GM19238 (cell line): ENCODE measurements around the gene FHDC1.

Source experiments
- DNase-seq: peaks from one replicate; pipeline ENCODE4 v3.0.0; 2011; ENCODE audit warnings: low spot score; ENCODE audit not compliant: insufficient read length

FHDC1 gene

DNA sequence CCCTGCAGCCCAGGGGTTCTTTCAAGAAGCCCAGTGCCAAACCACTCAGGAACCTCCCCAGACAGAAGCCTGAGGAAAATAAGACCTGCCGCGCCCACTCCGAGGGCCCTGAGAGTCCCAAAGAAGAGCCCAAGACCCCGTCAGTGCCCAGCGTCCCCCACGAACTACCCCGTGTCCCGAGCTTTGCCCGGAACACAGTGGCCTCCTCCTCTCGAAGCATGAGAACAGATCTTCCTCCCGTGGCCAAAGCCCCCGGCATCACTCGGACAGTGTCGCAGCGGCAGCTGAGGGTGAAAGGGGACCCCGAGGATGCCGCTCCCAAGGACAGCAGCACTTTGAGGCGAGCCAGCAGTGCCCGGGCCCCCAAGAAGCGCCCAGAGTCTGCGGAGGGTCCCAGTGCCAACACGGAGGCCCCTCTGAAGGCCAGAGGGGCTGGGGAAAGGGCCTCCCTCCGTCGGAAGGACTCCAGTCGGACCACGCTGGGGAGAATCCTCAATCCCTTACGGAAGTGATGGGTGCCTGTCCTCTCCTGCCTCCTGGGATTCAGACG is 40.2 kb downstream of the FHDC1 start:
- DNase-seq = no peak

DNA sequence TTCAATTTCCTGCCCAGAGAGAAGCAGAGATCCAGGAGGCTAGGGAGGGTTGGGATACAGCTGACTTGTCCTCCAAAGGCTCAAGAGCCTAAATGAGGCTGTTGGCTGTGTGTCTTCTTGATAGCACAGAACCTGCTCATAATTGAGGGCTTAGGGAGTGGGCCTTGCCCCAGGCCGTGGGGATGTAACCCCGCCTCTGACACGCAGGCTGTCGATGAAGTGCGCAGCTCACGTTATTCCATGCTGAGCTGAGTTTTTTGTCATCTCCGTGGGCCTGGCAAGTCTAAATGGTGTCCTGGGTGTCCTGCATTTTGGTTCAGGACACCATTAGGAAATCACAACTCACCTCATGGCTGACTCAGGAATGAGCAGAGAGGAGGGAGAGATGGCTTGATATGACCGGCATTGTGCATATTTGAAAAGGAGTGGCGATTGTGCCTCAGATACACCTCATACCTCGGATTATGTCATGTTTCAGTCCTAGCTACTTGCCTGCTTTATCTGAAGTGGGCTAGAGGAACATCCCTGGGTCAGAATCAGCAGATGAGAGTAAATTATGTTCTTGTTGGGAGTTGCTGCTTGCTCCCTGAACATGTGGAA is 43.7 kb downstream of the FHDC1 start:
- DNase-seq = no peak

DNA sequence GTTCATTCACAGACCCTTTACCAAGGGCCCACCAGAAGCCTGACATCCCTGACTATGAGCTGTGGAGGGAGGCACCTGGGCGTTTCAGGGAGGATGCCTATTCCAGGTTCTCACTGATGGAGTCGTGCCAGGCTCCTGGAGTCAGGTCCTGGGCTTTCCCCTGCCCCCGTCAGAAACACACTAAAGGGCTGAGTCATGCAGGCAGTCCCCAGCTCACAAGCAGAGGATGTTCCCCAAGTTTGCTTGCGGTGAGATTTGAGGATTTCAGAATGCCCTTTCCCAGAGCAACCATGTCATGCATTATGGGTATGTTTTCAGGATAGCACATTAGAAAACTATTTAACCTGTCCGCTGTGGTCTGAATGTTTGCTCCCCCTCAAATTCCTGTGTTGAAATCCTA is 45.2 kb downstream of the FHDC1 start:
- no peak for DNase-seq

DNA sequence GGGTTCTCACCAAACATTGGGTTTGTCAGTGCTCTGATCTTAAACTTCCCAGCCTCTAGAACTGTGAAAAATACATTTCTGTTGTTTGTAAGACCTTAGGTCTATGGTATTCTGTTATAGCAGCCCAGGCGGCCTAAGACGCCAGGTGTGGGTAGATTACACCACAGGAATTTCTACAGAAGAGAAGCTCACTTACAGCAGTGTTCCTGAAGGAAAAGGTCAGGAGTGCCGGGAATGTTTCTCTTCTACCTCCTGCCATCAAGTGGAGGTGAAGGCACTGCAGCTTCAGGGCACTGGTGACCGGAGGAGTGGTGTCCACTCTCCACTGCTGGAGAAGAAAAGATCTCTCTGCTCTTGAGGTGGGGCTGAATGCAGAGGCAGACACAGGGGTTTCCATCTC is 45.7 kb downstream of the FHDC1 start:
- no peak for DNase-seq

DNA sequence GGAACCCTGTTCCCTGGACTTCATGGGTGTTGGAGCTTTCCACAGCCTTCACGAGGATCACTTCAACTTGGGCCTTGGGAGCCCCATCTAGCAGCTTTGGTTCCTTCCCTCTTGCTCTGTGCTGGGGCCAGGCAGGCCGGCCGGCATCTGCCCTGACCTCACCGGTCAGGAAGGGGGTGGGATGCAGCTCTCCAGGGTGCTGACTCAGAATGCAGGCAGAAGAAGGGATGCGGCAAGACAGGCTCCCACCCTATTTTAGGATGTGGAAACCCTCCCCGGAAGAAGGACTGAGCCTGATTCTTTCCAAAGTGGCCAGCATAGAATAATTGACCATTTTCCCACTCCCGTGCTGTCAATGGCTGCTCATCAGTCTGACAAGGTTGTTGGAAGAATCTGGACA is 47.1 kb downstream of the FHDC1 start:
- no peak for DNase-seq

DNA sequence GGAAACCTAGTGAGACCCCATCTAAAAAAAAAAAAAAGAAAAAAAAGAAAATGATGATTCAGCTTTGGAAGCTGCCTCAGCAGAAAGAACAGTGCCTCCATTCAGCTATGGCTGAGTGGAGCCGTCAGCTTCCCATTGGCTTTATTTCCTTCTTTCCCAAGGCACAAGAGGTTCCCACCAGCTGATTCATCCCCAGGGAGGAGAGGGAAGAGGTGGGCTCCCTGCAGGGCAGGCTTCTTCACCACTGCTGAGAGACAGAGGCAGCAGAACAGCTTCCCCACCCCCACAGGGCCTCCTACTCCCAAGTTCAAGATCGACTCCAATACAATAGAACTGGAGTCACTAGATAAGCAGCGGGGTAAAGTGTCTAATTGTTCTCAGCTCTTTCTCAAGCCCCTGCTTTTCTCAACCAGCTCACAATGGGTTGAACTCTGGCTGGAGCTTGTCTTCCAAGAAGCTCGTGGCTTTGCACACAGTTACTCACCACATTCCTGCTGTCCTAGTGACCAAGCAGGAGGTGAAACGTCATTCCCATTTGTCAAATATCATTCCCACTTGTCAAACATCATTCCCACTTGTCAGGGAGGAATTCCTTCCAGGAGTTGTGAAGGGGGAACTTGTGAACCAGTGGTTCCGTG is 47.8 kb downstream of the FHDC1 start:
- no peak for DNase-seq

DNA sequence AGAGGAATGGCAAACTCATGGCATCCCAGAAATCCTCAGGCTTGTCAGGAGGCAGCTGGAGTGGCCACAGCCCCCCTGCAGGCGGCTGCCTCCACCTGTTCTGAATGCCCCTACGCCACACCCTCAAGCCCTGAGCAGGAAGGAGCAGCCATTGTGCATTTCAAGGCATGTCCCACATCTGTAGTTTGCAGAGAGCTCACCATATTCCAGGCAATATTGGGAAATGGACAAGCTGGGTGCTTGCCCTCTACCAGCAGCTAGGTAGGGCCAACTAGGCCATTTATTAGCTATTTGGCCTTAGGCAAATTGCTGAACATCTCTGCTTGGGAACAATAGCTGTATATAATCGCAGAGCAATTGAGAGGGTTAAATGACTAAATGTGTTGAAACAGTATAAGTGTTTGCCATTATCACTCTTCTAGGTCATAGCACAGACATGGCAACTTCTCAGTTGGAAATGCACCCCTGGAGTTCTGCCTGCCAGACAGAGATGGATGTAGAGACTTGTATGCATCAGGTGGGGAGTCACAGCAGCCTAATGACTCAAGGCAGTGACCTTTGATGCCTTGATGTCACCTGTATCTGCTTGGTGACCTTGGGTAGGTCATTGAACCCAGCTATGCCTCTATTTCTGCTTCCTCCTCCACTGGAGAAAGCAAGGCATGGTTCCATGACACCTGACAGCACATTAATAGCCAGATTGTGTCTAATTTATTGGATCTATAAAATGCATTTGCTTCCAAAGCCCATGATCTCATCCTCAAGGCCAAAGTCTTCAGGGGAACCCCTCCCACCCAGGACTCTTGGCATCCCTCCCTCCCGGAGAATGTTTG is 52.8 kb downstream of the FHDC1 start:
- no peak for DNase-seq

DNA sequence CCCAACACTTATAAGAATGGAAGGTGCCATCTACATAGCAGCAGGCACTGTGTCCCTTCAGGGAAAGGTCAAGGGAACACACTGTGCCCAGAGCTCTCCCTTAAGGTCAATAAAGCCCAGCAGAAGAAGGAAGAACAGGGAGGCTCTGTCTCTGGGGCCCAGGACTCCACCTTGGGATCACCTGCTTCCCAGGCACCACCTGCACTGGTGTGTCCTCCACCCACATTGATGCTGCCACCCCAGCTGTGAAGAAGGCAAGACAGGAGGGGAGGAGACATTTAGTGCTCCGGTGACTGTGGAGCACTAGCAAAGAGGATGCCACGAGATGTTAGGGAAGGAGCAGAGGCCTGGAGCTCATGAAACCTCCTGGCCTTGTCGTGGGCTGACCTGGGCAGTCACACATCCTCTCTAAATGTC is 53.4 kb downstream of the FHDC1 start:
- no peak for DNase-seq

DNA sequence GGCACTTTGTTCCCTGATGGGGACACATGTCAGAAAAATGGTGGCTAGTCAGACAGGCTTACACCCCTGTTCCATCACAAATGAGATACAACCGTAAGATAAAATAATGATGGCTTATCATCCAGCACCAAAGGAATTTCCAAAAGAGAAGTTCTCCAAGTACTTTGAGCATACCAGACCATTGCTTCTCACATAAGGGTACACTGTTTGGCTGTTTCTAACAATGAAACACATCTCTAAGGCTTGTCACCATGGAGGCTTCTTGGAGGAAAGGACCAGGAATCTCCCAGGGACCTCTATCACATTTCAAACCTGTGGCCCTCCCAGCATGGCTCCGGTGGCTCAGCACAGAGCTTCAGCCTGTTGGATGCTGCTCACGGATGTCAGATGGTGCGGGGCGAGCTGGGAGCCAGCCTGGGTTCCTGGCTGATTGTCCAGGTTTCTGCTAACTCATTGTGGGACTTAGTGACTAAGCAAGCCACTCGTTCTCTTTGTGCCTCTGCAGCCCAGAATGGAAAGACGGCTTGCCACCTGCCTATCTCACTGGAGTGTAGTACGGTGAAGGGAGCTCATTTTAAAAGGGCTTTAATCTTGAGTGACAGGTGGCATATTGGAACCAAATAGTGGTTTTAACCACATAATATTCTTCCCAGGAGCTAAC is 54.5 kb downstream of the FHDC1 start:
- DNase-seq = no peak

DNA sequence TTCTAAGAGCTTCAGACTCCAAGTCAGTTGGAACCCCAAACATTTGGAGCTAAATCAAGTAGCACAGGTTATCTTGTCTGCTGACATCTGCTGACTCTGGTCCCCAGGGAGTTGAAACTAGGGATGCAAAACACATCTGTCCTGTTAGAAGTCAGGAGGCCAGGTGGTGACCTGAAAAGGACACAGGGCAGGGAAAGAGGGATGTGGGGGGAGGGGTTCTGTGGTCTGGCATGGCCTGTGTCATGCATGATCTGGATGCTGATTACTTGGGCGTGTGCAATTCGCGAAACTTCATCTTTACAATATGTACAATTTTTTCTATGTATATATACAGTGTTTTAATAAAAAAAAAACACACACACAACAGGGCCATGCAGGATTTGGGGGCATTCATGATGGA is 55.3 kb downstream of the FHDC1 start:
- DNase-seq = no peak

DNA sequence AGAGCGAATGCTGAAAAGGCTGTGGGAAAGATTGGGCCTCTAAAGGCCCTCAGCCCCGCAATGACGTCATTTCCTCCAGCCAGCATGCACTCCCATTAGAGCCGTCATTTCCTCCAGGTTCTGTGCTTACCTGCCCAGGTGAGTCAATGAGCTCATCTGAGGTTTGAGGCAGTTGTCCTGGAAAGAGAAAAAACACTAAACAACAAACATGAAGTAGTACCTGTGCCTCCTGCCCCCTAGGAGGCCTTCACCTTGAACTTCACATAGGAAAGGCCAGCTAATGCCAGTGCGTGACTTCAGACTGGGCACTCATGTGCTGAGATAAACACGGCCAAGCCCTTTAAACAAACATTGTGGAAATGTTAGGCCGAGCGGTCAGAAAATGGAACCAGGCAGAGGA is 55.9 kb downstream of the FHDC1 start:
- DNase-seq = no peak

DNA sequence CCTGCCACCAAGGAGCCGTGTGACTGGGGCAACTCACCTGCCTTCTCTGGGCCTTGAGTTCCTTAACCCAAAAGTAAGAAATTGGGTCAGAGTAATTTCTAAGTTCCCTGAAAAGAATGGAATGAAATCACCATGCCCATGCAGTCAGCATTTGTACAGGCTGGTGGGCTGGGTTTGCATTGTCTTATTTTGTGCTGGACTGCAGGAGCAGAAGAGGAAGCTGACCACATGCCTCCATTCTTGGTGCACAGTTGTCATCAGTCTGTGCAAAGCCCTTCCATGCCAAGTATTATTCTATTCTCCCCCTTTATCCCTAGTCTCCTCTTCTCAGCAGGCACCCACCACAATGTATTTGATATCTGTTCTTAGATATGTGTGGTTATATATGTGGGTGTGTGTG is 56.3 kb downstream of the FHDC1 start:
- no peak for DNase-seq

DNA sequence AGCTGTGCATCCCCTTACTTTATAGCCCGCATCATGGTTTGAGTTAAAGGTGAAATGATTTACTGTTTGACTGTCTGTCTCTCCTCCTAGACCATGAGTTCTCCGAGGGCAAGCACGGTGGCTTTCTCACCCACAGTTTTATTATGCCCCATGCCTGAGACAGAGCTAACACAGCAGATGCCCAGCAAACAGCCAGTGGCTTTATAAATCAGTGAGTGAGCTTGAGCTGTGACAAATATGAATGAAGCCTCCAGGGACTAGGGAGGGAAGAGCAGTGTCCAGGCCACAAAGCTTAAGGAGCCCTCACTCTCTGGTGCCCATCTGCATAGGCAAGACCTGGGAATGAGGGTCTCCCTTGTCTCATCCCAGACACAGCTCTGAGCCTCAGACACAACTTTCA is 57.9 kb downstream of the FHDC1 start:
- no peak for DNase-seq

DNA sequence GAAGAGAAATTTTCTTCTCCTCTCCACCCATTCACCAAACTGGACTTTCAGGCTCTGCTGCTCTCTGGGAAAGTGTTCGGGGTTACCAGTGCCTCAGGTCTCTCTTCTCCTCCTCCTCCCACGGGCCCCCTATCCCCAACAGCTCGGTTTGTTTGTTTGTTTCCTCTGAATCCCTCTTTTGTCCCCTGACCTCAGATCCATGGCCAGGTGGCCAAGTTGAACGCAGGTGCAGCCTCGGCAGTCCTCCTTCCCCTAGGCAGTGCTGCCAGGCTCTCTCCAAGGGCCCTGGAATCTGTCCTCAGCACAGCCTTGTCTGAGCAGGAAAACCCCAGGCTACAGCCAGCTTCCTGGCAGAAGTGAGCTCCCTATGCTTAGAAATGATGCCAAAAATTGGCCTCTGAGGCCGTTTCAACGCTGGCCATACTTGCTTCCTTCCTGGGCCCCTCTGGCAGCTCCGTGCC is 60.0 kb downstream of the FHDC1 start:
- no peak for DNase-seq

DNA sequence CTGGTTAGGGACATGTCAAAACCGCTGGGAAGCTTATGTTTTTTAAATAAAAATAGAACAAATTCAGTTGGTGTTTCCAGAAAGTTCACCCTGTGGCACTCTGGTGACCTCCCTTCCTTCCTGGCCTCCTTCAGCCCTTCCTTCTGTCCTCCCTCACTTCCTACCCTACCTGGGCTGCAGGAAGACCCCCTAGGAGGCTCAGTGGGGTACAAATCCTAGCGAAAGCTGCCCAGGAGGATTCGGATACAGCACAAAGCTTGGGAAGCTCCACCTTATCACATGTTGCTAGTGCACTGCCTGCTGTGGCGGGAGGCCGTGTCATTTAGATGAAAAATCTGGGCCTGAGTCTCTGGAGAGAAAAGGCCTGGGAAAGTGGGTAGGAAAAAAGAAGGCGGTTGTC is 60.5 kb downstream of the FHDC1 start:
- no peak for DNase-seq

DNA sequence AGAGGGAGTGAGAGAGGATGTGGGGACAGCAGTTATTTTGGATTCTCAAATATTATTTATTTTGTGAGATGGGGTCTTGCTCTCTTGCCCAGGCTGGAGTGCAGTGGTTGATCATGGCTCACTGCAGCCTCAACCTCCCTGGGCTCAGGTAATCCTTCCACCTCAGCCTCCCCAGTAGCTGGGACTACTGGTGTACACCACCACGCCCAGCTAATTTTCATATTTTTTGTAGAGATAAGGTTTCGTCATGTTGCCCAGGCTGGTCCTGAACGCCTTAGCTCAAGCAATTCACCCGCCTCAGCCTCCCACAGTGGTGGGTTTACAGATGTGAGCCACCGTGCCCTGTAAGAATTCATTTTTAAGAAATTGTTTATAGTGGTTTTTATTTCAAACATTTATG is 61.2 kb downstream of the FHDC1 start:
- DNase-seq = no peak

DNA sequence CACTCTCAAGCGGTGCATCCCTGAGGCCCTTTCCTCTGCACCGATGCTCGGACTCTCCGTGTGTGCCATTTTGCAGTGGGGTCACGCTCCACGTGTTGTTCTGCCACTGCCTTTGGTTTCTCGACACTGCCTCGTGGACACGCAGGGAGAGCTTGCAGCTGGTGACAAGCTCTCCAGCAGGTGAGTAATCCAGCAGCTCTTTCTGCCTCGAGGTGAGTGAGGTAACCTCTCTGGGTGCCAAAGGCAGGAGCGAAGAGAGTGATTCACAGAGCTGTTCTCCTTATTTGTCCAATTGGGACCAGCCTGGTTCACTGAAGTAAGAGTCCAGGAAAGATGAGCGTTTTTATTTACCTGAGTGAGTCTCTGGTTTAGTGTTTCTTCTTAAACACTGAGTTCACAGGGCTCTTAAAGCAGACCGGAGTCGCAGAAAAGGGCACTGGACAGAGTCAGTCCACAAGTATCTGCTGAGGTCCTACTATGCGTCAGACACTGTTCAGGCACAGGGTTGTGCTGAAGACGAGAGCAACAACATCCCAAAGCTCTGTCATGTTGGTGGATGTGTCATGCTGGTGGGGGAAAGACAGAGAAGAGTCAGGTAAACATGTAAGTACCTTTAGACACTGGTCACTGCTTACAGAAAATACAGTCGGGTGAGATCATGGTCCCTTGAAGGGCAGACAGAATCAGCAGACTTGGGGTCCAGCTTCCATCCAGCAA is 61.8 kb downstream of the FHDC1 start:
- DNase-seq = no peak

DNA sequence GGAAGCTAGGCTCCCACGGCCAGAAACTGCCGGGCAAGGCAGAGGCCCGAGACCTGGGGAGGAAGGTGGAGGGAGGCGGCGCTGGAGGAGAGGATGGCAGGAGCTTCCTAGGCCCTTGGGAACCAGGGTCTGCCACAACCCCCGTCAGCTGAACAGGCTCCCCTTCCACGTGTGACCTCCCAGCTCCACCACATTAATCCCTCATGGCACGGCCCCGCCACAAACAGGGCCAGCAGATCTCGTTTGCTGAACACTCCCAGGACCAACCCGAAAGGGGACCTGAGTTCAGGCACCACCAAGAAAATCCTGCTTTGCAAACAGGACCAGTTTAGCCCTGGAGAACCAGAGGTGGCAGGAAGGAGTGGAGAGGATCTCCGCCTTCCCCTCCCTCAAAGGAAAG is 62.7 kb downstream of the FHDC1 start:
- DNase-seq = no peak

DNA sequence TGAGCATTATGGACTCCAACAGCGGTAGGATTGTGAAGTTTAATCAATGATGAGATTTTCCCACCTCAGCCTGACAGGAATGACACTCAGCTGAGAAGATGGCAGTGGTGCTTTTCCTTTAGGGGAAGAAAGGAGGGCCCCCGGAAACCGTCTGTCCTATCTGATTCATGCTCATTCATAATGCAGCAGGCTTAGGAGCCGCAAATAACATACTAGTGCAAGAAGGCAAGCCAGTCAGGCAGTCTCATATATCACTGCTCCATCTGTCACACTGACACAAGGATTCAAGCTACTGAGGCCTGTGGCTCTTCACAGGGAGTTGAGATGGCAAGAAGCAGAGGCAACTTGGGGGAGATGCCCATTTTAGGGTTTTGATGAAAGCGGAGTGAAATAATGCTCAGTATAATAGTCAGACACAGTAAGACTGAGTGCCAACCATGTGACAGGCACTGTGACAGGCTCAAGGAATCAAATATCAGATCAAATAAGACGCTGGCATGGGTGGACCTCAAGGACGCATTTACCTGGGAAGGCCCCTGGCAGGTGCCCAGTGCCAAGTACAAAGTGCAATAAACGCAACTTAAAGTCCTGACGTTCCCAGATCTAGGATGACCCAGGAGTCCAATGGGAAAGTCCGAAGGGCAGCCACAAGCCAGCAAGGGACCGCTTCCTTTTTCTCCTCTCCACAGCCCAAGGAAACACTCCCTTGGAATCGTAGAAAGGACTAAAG is 63.4 kb downstream of the FHDC1 start:
- no peak for DNase-seq

DNA sequence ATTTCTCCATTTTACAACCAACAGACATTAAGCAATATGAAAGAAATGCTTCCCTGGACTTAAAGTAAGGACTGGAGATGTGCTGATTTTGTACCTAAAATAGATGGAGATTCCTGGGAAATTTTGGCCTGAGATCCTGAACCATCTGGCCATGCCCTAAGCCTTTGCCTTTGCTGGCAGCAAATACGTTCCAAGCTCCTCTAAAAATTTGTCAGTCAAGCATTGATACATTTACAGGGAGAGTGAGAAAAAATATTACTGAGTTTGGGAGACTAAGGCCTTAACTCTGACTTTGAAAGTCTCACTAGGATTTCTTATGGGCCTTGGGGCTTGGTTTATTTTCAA is 63.9 kb downstream of the FHDC1 start:
- no peak for DNase-seq

DNA sequence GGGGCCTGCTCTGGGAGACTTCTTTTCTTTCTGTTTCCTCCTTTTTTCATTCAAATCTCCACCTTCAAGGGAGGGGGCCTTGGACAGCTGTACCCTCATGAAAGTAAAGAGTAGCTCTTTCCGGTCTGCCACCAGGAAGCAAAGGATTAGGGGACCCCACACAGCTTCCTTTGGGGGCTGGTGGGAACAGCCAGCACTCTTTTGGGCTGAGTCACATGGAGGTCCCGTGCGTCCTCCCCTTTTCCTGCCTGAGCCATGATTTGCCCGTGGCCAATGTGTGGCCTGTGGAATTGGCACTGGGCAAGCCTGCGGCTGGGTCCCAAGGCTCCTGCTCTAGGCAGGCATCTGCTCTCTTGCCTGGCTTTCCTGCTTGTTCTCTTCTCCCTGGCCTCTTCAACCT is 65.5 kb downstream of the FHDC1 start:
- DNase-seq = no peak
